Activated B cell treated with CpG ODN at 0.5 μM for 24 hours (primary cell): ENCODE data around the gene NT5C3A. TPM values are rescaled to one million over a fixed set of nuclear protein-coding genes. Genes with fewer than 3 reads are reported as not detected.
A peak's percentile ranks its signal among the peaks of the same experiment; 100 is the strongest.
"Not testable (repeated sequence)": the region's sequence is repeated elsewhere in the genome, so short reads cannot be mapped to it uniquely, and the experiment has no call there.

ENCODE experiments used
- ATAC-seq: fragments of 200-7000 bp; cut with Tn5 transposase; one replicate; pipeline ENCODE4 v1.10.0; 2021; ENCODE audit warnings: low read depth, mild to moderate bottlenecking, moderate library complexity
- CTCF ChIA-PET: fragments of 350-600 bp; sonication (Branson Sonifier 250); formaldehyde crosslinking; loops from one replicate; lab custom pipeline; 2021; ENCODE audit warnings: antibody characterized with exemption; lab: Charles Lee
- POLR2A ChIA-PET: fragments of 350-600 bp; sonication (Branson Sonifier 250); formaldehyde crosslinking; loops from one replicate; lab custom pipeline; 2021; ENCODE audit warnings: antibody characterized with exemption; lab: Charles Lee
- DNase-seq: peaks from one replicate; pipeline ENCODE4 v3.0.0; 2022
- H3K27ac Mint-ChIP-seq: one replicate; pipeline ENCODE4 v1.8.0; 2020; ENCODE audit warnings: mixed read lengths
- H3K27me3 Mint-ChIP-seq: one replicate; pipeline ENCODE4 v1.8.0; 2021; ENCODE audit warnings: mixed read lengths
- H3K36me3 Mint-ChIP-seq: one replicate; pipeline ENCODE4 v1.8.0; 2021; ENCODE audit warnings: low read depth, mixed read lengths
- H3K4me1 Mint-ChIP-seq: one replicate; pipeline ENCODE4 v1.8.0; 2021; ENCODE audit warnings: mixed read lengths
- H3K4me3 Mint-ChIP-seq: one replicate; pipeline ENCODE4 v1.8.0; 2020; ENCODE audit warnings: mild to moderate bottlenecking, mixed read lengths
- H3K9me3 Mint-ChIP-seq: one replicate; pipeline ENCODE4 v1.8.0; 2020; ENCODE audit warnings: mixed read lengths
- intact Hi-C: fragments of 100-400 bp; cut with micrococcal nuclease; formaldehyde crosslinking; loops from one replicate; pipeline ENCODE4 v1.15.1; 2024
- total RNA-seq: library from RNA; stranded (reverse); gene quantifications from 2 replicates; pipeline ENCODE4 v1.2.3, GENCODE V29; 2022
- TF ChIP-seq, protein P1 (sequence below): fragments of 200-600 bp; IDR thresholded peaks from one replicate; pipeline ENCODE4 v1.8.0; 2022; ENCODE audit warnings: antibody characterized with exemption, mild to moderate bottlenecking

The NT5C3A gene
- total RNA-seq, 1 donor from 2014 or later: 40.7 TPM

DNA sequence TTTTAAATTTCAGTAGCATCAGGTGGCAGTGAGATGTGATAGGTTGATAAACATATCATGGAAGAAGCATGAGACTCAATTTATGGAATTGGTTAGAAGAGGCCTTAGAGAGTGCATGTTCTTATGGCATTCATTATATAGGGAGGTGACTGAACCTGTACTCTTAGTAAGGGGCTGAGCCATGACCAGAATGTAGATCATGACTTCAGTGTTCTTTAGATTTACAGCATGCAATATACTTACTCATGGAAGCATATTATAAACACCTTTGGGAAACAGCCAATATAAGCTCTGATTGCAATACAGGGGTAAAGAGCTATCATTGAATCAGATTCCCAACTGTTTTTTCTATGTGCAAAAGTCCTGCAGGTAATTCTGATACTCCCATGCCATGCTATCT, 50.2 kb downstream of the NT5C3A start:
- ChIA-PET CTCF (no interaction called here), POLR2A (no interaction called here)
- TF ChIP-seq, protein P1, sequence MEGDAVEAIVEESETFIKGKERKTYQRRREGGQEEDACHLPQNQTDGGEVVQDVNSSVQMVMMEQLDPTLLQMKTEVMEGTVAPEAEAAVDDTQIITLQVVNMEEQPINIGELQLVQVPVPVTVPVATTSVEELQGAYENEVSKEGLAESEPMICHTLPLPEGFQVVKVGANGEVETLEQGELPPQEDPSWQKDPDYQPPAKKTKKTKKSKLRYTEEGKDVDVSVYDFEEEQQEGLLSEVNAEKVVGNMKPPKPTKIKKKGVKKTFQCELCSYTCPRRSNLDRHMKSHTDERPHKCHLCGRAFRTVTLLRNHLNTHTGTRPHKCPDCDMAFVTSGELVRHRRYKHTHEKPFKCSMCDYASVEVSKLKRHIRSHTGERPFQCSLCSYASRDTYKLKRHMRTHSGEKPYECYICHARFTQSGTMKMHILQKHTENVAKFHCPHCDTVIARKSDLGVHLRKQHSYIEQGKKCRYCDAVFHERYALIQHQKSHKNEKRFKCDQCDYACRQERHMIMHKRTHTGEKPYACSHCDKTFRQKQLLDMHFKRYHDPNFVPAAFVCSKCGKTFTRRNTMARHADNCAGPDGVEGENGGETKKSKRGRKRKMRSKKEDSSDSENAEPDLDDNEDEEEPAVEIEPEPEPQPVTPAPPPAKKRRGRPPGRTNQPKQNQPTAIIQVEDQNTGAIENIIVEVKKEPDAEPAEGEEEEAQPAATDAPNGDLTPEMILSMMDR: no peak
- no peaks in the 10 kb centered on the region for H3K27me3 Mint-ChIP-seq
- ATAC-seq (no peak), DNase-seq (no peak)
- H3K36me3 Mint-ChIP-seq: peaks cover 67% of the 10 kb centered on the region
- no peaks in the 10 kb centered on the region for H3K9me3 Mint-ChIP-seq
- H3K4me3 Mint-ChIP-seq: no peak overlapping the region
- H3K4me1 Mint-ChIP-seq: no peaks in the 10 kb centered on the region
- no peak overlapping the region for H3K27ac Mint-ChIP-seq
- intact Hi-C loops: no loop called here

DNA sequence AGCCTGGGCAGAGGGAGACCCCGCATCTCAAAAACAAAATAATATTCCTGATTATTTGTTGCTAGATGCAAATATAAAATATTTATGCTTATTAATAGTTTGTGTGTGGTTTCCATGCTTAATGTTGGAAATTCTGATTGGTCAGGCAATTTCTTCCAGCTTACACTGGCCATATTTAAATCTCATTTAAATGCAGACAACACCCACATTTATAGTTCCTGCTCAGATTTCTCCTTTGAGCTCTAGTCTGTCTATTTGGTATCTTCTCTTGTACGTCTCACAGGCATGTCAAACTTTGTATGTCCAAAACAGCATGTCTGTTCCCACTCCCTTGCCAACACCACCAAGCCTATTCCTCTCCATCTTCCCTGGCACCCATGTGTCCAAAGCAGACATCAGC, 52.8 kb downstream of the NT5C3A start:
- Mint-ChIP-seq H3K4me1 (no peaks in the 10 kb centered on the region), H3K27me3 (no peaks in the 10 kb centered on the region), H3K4me3 (no peak overlapping the region), H3K27ac (peak overlapping the region; percentile 4), H3K9me3 (no peaks in the 10 kb centered on the region), H3K36me3 (peaks cover 48% of the 10 kb centered on the region)
- DNase-seq: no peak
- no peak for ATAC-seq
- TF ChIP-seq, protein P1: no peak
- ChIA-PET POLR2A (interaction anchor here (0.6 kb wide), 1 partner anchor 100 kb away, joined by 6 read pairs; no protein-coding TSS in a partner anchor), CTCF (no interaction called here)
- intact Hi-C loops: no loop called here

DNA sequence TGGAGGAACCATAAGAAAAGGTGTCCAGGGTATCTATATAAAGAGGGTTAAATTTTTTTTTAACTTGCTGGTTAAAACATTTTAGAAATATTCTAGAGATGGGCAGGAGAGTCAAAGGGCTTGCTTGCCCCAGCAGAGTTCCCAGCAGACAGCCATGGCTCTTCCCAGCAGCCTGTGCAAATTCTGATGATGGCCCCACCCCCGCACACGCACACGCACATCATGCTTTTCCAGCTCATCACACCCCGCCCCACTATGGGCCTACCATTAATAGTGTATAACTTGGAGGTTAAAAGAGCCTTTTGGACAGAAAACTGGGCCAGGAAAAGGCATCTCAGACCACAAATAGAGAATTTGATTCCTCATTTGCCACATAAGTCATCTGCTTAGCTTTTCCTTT, 56.9 kb downstream of the NT5C3A start:
- H3K9me3 Mint-ChIP-seq, H3K27me3 Mint-ChIP-seq, ATAC-seq, CTCF ChIA-PET, DNase-seq, H3K4me1 Mint-ChIP-seq, H3K4me3 Mint-ChIP-seq, POLR2A ChIA-PET, H3K27ac Mint-ChIP-seq, intact Hi-C loops: not testable (repeated sequence)
- H3K36me3 Mint-ChIP-seq: peaks cover 14% of the 10 kb centered on the region

DNA sequence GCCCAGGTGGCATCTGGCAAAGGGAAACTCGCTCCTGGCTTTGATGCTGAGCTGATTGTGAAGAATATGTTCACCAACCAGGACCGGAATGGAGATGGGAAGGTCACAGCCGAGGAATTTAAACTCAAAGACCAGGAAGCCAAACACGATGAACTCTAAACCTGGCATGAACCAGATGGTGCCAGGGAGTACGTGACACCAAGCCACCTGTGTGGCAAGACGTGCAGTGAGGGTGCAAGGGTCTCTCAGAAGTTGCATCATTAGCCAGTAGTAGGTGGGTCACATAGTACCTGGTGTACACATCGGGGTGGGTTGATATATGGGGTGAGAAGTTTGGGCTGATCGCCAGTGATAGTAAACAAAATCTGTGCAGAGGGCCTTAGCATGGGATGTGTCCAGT, 57.4 kb downstream of the NT5C3A start:
- POLR2A ChIA-PET, H3K27ac Mint-ChIP-seq, H3K9me3 Mint-ChIP-seq, CTCF ChIA-PET, intact Hi-C loops, ATAC-seq, DNase-seq, H3K4me3 Mint-ChIP-seq, H3K4me1 Mint-ChIP-seq, H3K27me3 Mint-ChIP-seq: not testable (repeated sequence)
- peaks cover 11% of the 10 kb centered on the region for H3K36me3 Mint-ChIP-seq

DNA sequence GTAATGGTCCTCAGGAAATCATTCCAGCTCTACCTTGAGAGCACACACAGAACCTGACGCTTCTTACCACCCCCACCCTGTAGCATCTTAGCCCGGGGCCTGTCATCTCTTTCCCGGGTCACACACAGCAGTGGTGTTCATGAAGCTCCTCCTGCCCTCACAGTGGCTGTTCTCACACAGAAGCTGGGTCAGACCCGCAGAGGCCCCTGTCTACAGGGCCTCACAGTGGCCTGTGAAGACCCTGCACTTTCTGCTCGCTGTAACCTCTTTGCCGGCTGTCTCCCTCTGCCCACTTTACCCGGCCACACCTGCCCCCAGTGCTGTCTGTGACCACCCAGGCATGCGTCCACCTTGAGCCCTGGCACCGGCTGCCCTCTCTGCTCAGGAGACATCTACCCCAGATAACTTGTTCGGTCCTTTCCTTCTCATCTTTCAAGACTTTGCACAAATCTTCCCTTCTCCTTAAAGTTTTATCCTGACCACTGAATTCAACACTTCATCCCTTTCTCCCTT, 58.4 kb downstream of the NT5C3A start:
- H3K4me3 Mint-ChIP-seq, DNase-seq, H3K4me1 Mint-ChIP-seq, POLR2A ChIA-PET, H3K9me3 Mint-ChIP-seq, H3K36me3 Mint-ChIP-seq, ATAC-seq, intact Hi-C loops, H3K27ac Mint-ChIP-seq, H3K27me3 Mint-ChIP-seq: not testable (repeated sequence)
- CTCF ChIA-PET: interaction anchor here (0.9 kb wide), 1 partner anchor 158 kb away, joined by 3 read pairs; no protein-coding TSS in a partner anchor

DNA sequence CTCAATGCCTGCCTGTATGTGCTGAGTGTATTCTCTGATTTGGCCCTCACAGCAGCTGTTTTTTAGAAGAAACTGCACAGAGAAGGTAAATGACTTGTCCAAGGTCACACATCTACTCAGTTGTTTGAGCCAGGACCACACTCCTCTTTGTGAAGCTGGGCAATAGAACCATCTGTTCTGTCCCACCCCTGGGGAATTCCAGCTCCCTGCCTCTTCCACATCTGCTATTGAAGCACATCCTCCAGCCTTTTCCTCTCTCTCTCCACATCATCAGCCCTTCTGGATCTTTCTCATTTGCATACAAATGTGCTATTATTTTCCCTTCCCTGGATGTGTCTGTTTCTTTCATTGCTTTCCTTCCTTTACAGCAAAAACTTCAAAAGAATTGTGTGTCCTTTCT, 59.5 kb downstream of the NT5C3A start:
- H3K4me1 Mint-ChIP-seq, H3K27me3 Mint-ChIP-seq, H3K9me3 Mint-ChIP-seq, CTCF ChIA-PET, H3K36me3 Mint-ChIP-seq, H3K4me3 Mint-ChIP-seq, H3K27ac Mint-ChIP-seq, ATAC-seq, intact Hi-C loops, DNase-seq, POLR2A ChIA-PET: not testable (repeated sequence)

DNA sequence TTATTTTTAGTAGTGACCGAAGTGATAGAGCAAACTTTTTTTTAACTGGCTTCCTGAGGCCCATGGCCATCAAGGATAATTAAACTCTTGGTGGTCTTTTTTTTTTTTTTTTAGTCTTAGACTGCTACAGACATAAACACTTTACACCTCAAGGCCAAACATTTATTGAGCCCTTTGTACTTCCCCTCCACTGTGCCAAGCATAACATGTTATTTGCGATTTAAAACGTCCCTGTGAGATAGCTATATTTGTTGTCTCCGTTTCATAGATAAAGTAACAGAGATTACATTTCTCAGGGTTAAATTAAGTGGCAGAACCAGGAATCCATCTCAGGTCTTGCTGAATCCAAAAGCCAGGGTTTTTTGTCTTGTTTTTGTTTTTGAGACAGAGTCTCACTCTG, 63.2 kb downstream of the NT5C3A start:
- H3K4me1 Mint-ChIP-seq, ATAC-seq, H3K27ac Mint-ChIP-seq, intact Hi-C loops, H3K9me3 Mint-ChIP-seq, H3K27me3 Mint-ChIP-seq, CTCF ChIA-PET, H3K36me3 Mint-ChIP-seq, H3K4me3 Mint-ChIP-seq, POLR2A ChIA-PET, DNase-seq: not testable (repeated sequence)

DNA sequence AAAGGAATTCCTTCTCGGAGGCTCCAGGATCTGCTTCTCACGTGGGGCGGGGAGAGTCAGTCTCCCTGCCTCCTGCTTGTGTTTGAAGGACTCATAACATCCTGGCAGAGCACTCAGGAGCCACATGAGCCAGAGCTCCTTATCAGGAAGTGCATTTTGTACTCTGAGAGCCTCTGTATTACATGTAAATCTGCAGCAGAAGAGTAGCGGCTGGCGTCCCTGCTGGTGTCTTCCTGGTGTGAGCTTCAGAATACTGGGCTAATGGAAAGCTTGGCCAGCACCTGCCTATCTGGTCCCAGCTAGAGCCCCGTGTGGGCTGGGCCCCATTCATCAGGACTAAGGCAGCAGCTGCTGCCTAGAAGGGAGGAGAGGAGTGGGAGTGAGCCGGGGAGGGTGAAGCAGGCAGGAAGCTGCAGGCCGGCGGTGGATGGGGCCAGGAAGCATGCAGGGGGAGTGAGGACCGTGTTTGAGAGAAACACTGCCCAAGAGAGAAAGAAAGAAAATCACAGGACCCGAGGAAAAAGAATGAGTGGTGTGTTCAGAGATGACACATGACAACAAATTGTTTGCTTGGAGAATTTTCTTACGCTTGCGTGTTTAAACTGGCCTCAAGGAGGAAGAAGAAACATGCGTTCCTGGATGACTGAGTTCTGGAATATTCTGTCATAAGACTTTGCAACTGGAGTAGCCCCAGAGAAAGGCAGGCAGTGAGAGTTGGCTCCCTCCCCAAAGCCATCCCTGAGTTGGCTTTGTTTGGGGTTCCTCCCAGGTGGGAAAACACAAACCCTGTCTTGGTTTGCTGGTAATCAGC, 64.0 kb downstream of the NT5C3A start:
- intact Hi-C loops, H3K27ac Mint-ChIP-seq, CTCF ChIA-PET, ATAC-seq, H3K27me3 Mint-ChIP-seq, H3K9me3 Mint-ChIP-seq, POLR2A ChIA-PET, DNase-seq, H3K4me3 Mint-ChIP-seq, H3K36me3 Mint-ChIP-seq, H3K4me1 Mint-ChIP-seq: not testable (repeated sequence)

DNA sequence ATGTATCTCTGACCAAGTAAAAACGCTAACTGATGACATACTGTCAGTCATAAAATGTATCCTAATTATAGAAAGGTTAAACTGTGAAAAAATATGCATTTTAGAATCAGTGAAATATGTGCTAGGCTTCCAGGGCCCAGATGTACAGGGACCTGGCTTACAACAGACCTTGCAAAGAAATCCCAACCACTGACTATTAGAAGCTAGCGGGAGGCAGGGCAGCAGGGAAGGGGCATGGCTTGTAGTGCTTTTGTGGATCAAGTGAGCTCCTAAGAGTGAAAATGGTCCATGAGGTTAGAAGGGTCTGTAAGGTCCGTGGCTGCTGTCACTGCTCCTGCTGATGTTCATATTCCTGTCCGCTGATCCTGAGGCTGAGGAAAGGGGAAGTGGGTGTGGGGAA, 64.6 kb downstream of the NT5C3A start:
- H3K4me1 Mint-ChIP-seq, POLR2A ChIA-PET, H3K9me3 Mint-ChIP-seq, H3K36me3 Mint-ChIP-seq, CTCF ChIA-PET, H3K4me3 Mint-ChIP-seq, ATAC-seq, H3K27ac Mint-ChIP-seq, DNase-seq, intact Hi-C loops: not testable (repeated sequence)
- H3K27me3 Mint-ChIP-seq: peaks cover 11% of the 10 kb centered on the region

DNA sequence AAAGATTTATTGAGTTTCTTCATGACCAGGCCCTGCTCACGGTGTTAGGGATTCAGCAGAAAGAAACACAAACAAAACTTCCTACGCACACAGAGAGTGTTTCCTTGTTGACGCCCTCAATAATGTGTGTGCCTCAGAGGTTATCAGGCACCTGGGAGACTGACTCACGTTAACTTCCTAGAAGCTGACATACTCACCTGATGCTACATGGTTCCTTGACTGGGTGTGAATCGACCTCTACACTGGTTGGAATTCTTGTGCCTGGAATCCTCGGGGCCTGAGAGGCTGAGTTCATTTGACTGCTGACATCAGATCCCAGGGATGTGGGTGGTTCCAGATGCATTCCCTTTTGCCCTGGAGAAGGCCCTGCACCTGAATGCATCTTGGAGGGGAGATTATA, 69.8 kb downstream of the NT5C3A start:
- H3K9me3 Mint-ChIP-seq, ATAC-seq, POLR2A ChIA-PET, CTCF ChIA-PET, H3K27me3 Mint-ChIP-seq, H3K4me3 Mint-ChIP-seq, H3K27ac Mint-ChIP-seq, DNase-seq, H3K36me3 Mint-ChIP-seq, intact Hi-C loops: not testable (repeated sequence)
- H3K4me1 Mint-ChIP-seq: peaks cover 11% of the 10 kb centered on the region
